CD8-positive, alpha-beta memory T cell (primary cell): Measurements from ENCODE around the gene CD82. TPM values are rescaled to one million over a fixed set of nuclear protein-coding genes. Genes with fewer than 3 reads are reported as not detected.

ENCODE experiments used
- CTCF ChIA-PET: fragments of 350-600 bp; sonication (Branson Sonifier 250); formaldehyde crosslinking; loops from one replicate; lab custom pipeline; 2021; ENCODE audit warnings: antibody characterized with exemption; lab: Charles Lee
- POLR2A ChIA-PET: fragments of 350-600 bp; sonication (Branson Sonifier 250); formaldehyde crosslinking; loops from one replicate; lab custom pipeline; 2021; ENCODE audit warnings: antibody characterized with exemption; lab: Charles Lee
- DNase-seq, 5 donors: peaks; one replicate each; pipeline versions ENCODE4 v3.0.0 to v3.0.0-alpha.2; 2020 to 2022; ENCODE audit warnings: mixed read lengths in 1 of 5
- H3K27ac ChIP-seq: one replicate; pipeline ENCODE4 v1.7.0; 2013; ENCODE audit warnings: low read depth, mild to moderate bottlenecking, low read length, moderate library complexity
- H3K27me3 ChIP-seq: 2 replicates; pipeline ENCODE4 v1.7.0; 2013; ENCODE audit warnings: low read length, mild to moderate bottlenecking; ENCODE audit not compliant: insufficient read depth, poor library complexity, severe bottlenecking
- H3K36me3 ChIP-seq: 2 replicates; pipeline ENCODE4 v1.7.0; 2013; ENCODE audit warnings: mild to moderate bottlenecking, low read length, moderate library complexity; ENCODE audit not compliant: insufficient read depth
- H3K4me1 ChIP-seq: 2 replicates; pipeline ENCODE4 v1.7.0; 2013; ENCODE audit warnings: mild to moderate bottlenecking, low read length, moderate library complexity; ENCODE audit not compliant: insufficient read depth
- H3K4me3 ChIP-seq: 2 replicates; pipeline ENCODE4 v1.7.0; 2013; ENCODE audit warnings: mild to moderate bottlenecking, low read length
- H3K9me3 ChIP-seq: 2 replicates; pipeline ENCODE4 v1.7.0; 2013; ENCODE audit warnings: mild to moderate bottlenecking, low read length
- H3K27ac Mint-ChIP-seq, 8 donors: one replicate each; pipeline ENCODE4 v1.8.0; 2020 to 2021; ENCODE audit warnings: mixed read lengths in 8 of 8, mild to moderate bottlenecking in 6 of 8, inconsistent platforms in 3 of 8, moderate library complexity in 3 of 8
- H3K27me3 Mint-ChIP-seq, 2 donors: one replicate each; pipeline ENCODE4 v1.8.0; 2020 to 2021; ENCODE audit warnings: mixed read lengths in 2 of 2, mild to moderate bottlenecking in 1 of 2, moderate library complexity in 1 of 2
- H3K36me3 Mint-ChIP-seq, 3 donors: one replicate each; pipeline ENCODE4 v1.8.0; 2020 to 2021; ENCODE audit warnings: mixed read lengths in 3 of 3, inconsistent platforms in 1 of 3, mild to moderate bottlenecking in 1 of 3
- H3K4me1 Mint-ChIP-seq, 3 donors: one replicate each; pipeline ENCODE4 v1.8.0; 2020 to 2021; ENCODE audit warnings: mixed read lengths in 3 of 3, inconsistent platforms in 1 of 3, mild to moderate bottlenecking in 1 of 3
- H3K4me3 Mint-ChIP-seq, 7 donors: one replicate each; pipeline ENCODE4 v1.8.0; 2020 to 2021; ENCODE audit warnings: mixed read lengths in 7 of 7, mild to moderate bottlenecking in 6 of 7, moderate library complexity in 4 of 7, inconsistent platforms in 2 of 7
- H3K9me3 Mint-ChIP-seq, 5 donors: one replicate each; pipeline ENCODE4 v1.8.0; 2020 to 2022; ENCODE audit warnings: mixed read lengths in 5 of 5, mild to moderate bottlenecking in 3 of 5, moderate library complexity in 2 of 5, inconsistent platforms in 1 of 5
- polyA plus RNA-seq: library from polyadenylated mRNA; unstranded; fragments of 300-500 nt; fragmentation: Illumina TruSeq; gene quantifications from one replicate; pipeline ENCODE4 v1.2.3, GENCODE V29; 2021
- total RNA-seq, 2 experiments: library from RNA; stranded (reverse); gene quantifications; one replicate each; pipeline ENCODE4 v1.2.3, GENCODE V29; 2021

Gene CD82
- total and polyA plus RNA-seq, 3 experiments from 2014 or later: 131 to 388 (median 356) TPM

GRCh38 chr11:44623731-44624491, 58.4 kb downstream of the CD82 start:
- Histone ChIP-seq H3K9me3 (no peaks in the 10 kb centered on the region), H3K4me3 (no peak overlapping the region), H3K36me3 (no peaks in the 10 kb centered on the region), H3K27ac (no peak overlapping the region), H3K27me3 (no peaks in the 10 kb centered on the region), H3K4me1 (peaks cover 6% of the 10 kb centered on the region)
- Mint-ChIP-seq H3K27me3 (no peaks in the 10 kb centered on the region), H3K4me3 (no peak overlapping the region), H3K27ac (peak overlapping the region in 2 of 8 donors; percentile 38 to 85), H3K9me3 (no peaks in the 10 kb centered on the region), H3K4me1 (peaks cover 10 to 14% (median 10%) of the 10 kb centered on the region in 3 donors), H3K36me3 (peaks cover 0 to 16% (median 0%) of the 10 kb centered on the region in 3 donors)
- ChIA-PET POLR2A (no interaction called here), CTCF (interaction anchor here (1.5 to 17.3 kb wide), 2 partner anchors 12 to 63 kb away, joined by 4 to 532 read pairs; partner anchors contain the start of gene CD82)
- DNase-seq: peak in 1 of 5 donors; percentile 16

DNA sequence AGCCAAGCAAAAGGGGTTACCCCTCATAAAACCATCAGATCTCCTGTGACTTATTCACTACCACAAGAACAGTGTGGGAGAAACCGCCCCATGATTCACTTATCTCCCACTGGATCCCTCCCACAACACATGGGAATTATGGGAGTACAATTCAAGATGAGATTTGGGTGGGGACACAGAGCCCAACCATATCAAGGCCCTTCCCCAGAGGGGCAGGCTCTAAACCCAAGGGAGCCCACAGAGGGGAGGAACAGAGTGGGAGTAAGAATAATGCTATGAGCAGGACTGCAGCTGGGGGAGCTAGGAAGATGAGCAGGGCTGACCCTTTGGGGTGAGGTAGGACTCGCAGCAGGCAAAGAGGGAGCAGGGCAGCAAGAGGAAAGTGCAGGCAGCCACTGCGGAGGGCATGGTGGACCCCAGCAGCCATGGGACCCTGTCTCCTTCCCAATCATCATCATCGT, 59.3 kb downstream of the CD82 start:
- Mint-ChIP-seq H3K4me1 (peaks cover 10 to 14% (median 10%) of the 10 kb centered on the region in 3 donors), H3K4me3 (no peak overlapping the region), H3K27me3 (no peaks in the 10 kb centered on the region), H3K9me3 (no peaks in the 10 kb centered on the region), H3K27ac (peak overlapping the region in 3 of 8 donors; percentile 26 to 55 (median 38)), H3K36me3 (peaks cover 0 to 12% (median 0%) of the 10 kb centered on the region in 3 donors)
- H3K4me1 ChIP-seq: peaks cover 6% of the 10 kb centered on the region
- ChIA-PET POLR2A (no interaction called here), CTCF (interaction anchor here (1.0 to 17.3 kb wide), 3 partner anchors 13 to 286 kb away, joined by 4 to 532 read pairs (median 4); partner anchors contain the start of gene CD82)
- peak in 1 of 5 donors; percentile 9 for DNase-seq
- no peaks in the 10 kb centered on the region for H3K36me3 ChIP-seq
- no peak overlapping the region for H3K27ac ChIP-seq
- no peak overlapping the region for H3K4me3 ChIP-seq
- H3K9me3 ChIP-seq: no peaks in the 10 kb centered on the region
- H3K27me3 ChIP-seq: no peaks in the 10 kb centered on the region

GRCh38 chr11:44625759-44626523, 60.5 kb downstream of the CD82 start:
- DNase-seq: peak in 1 of 5 donors; percentile 19
- Mint-ChIP-seq H3K36me3 (peaks cover 0 to 7% (median 0%) of the 10 kb centered on the region in 3 donors), H3K9me3 (no peaks in the 10 kb centered on the region), H3K4me3 (no peak overlapping the region), H3K27me3 (peaks cover 0 to 3% of the 10 kb centered on the region in 2 donors), H3K27ac (peak overlapping the region in 2 of 8 donors; percentile 29 to 38), H3K4me1 (peaks cover 10 to 14% (median 10%) of the 10 kb centered on the region in 3 donors)
- ChIA-PET POLR2A (no interaction called here), CTCF (interaction anchor here (1.0 to 17.3 kb wide), 5 partner anchors 9 to 301 kb away, joined by 4 to 532 read pairs (median 5); partner anchors contain the start of gene CD82)
- Histone ChIP-seq H3K4me3 (no peak overlapping the region), H3K9me3 (no peaks in the 10 kb centered on the region), H3K4me1 (peaks cover 6% of the 10 kb centered on the region), H3K27me3 (no peaks in the 10 kb centered on the region), H3K36me3 (no peaks in the 10 kb centered on the region), H3K27ac (no peak overlapping the region)

- no peaks in the 10 kb centered on the region for H3K9me3 ChIP-seq
- peaks cover 10 to 11% (median 10%) of the 10 kb centered on the region in 3 donors for H3K4me1 Mint-ChIP-seq
- H3K36me3 Mint-ChIP-seq: peaks cover 0 to 2% (median 0%) of the 10 kb centered on the region in 3 donors
- ChIA-PET CTCF (interaction anchor here (1.1 to 3.8 kb wide), 3 partner anchors 10 to 300 kb away, joined by 4 to 20 read pairs (median 5); no protein-coding TSS in a partner anchor), POLR2A (no interaction called here)
- no peak overlapping the region for H3K27ac ChIP-seq
- no peak overlapping the region for H3K4me3 ChIP-seq
- no peak for DNase-seq
- H3K27ac Mint-ChIP-seq: no peak overlapping the region
- no peak overlapping the region for H3K4me3 Mint-ChIP-seq
- H3K36me3 ChIP-seq: no peaks in the 10 kb centered on the region
- H3K27me3 ChIP-seq: no peaks in the 10 kb centered on the region
- H3K27me3 Mint-ChIP-seq: peaks cover 3% of the 10 kb centered on the region in 2 donors
- H3K4me1 ChIP-seq: peaks cover 6% of the 10 kb centered on the region
- H3K9me3 Mint-ChIP-seq: no peaks in the 10 kb centered on the region
Observed at GRCh38 chr11:44626645-44627044, 61.2 kb downstream of the CD82 start.

DNA sequence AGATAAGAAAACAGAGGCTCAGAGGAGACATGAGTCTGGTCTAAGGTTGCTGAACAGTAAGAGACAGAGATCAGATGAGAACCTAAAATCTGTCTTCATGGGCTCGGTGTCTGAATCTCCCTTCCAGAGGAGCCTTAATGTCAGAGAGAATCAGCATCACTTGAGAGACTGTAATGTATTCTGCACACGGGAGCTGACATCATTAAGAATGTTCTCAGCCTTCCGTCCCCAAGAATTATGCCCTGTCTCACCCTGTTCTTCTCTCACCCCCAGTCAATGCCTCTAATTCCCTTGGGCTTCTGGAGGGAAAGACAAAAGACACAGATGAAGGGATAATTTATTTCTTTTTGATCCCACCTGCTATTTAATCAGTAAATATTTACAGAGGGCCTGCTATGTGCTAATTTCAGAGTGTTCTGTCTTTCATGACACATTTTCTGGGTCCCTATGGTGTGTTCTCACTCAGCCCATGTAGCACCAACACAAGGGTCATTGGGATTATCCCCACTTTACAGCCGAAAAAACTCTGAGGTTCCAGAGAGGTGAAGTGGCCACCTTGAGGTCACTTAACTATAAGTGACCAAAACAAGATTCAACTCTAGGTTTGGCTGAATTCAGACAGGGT, 61.8 kb downstream of the CD82 start:
- no peak overlapping the region for H3K4me3 Mint-ChIP-seq
- Histone ChIP-seq H3K4me1 (peaks cover 6% of the 10 kb centered on the region), H3K36me3 (no peaks in the 10 kb centered on the region), H3K27ac (no peak overlapping the region), H3K27me3 (no peaks in the 10 kb centered on the region), H3K9me3 (no peaks in the 10 kb centered on the region), H3K4me3 (no peak overlapping the region)
- ChIA-PET CTCF (interaction anchor here (1.5 to 3.8 kb wide), 2 partner anchors 11 to 300 kb away, joined by 5 to 20 read pairs; no protein-coding TSS in a partner anchor), POLR2A (no interaction called here)
- peaks cover 8 to 10% of the 10 kb centered on the region in 2 donors for H3K27me3 Mint-ChIP-seq
- peak in 1 of 5 donors; percentile 7 for DNase-seq
- H3K36me3 Mint-ChIP-seq: peaks cover 0 to 2% (median 0%) of the 10 kb centered on the region in 3 donors
- peaks cover 10 to 11% (median 10%) of the 10 kb centered on the region in 3 donors for H3K4me1 Mint-ChIP-seq
- no peak overlapping the region for H3K27ac Mint-ChIP-seq
- no peaks in the 10 kb centered on the region for H3K9me3 Mint-ChIP-seq

DNA sequence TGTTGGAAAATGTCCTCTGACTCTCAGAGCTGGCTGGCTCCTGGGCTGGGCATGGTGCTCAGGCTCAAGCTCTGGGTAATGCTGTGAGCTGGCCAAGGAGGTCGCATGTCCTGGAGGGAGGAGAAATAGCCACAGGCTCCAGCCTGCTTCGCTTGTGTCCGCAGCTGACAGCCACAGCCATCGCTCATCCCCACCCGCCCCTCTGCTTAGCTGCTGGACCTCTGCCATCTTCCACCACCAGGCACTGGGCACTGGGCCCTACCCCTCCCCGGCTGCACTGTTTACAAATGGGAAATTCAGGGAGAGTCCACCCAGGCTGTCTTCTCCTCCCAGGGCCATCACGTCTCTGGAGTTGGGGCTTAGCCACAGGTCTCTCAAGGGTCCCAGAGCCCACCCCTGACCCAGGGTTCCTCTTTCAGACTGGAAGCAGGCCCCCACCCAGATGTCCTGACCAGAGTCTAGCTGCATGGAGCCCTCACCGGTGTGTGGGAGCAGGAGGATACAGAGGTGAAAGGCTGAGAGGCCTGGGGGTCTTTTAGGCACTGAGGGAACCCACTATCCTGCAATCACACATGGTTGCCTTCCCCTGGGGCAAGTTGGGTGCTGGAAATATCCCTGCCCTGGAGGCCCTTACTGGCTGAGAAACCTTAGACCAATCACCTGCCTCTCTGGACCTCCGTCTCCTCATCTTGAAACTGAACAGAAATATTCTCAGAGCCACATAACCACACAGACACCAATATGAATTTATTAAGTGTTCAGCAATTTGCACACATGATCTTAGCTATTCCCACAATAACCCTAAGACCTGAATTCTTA, 62.7 kb downstream of the CD82 start:
- no peak overlapping the region for H3K4me3 ChIP-seq
- ChIA-PET CTCF (interaction anchor here (3.8 kb wide), 1 partner anchor 12 kb away, joined by 20 read pairs; no protein-coding TSS in a partner anchor), POLR2A (no interaction called here)
- no peaks in the 10 kb centered on the region for H3K9me3 ChIP-seq
- H3K27ac ChIP-seq: no peak overlapping the region
- Mint-ChIP-seq H3K36me3 (no peaks in the 10 kb centered on the region), H3K4me3 (no peak overlapping the region), H3K27ac (peak overlapping the region in 2 of 8 donors; percentile 45 to 64), H3K27me3 (peaks cover 10 to 14% of the 10 kb centered on the region in 2 donors), H3K9me3 (no peaks in the 10 kb centered on the region), H3K4me1 (peaks cover 6 to 7% (median 6%) of the 10 kb centered on the region in 3 donors)
- peak in 1 of 5 donors; percentile 31 for DNase-seq
- H3K36me3 ChIP-seq: no peaks in the 10 kb centered on the region
- H3K4me1 ChIP-seq: peaks cover under 1% of the 10 kb centered on the region
- H3K27me3 ChIP-seq: no peaks in the 10 kb centered on the region
